Tibial nerve (tissue), 4 donors: ENCODE data around the gene RPS6KA5. TPM values are rescaled to one million over a fixed set of nuclear protein-coding genes. Genes with fewer than 3 reads are reported as not detected.
A peak's percentile ranks its signal among the peaks of the same experiment; 100 is the strongest.
"Not testable (repeated sequence)": the region's sequence is repeated elsewhere in the genome, so short reads cannot be mapped to it uniquely, and the experiment has no call there.

Experiments
- DNase-seq, 2 donors: peaks; one replicate each; pipeline ENCODE4 v3.0.0-alpha.2; 2019; ENCODE audit warnings: low spot score in 2 of 2
- H3K27ac ChIP-seq, 4 donors: fragments of 200-600 bp; sonication (generic) in 3 of 4; one replicate each; pipeline ENCODE4 v1.5.1; 2017 to 2019; ENCODE audit warnings: mild to moderate bottlenecking in 1 of 4
- H3K27me3 ChIP-seq, 2 donors: fragments of 200-600 bp; sonication (generic) in 1 of 2; one replicate each; pipeline versions ENCODE4 v1.5.1 to v1.6.0; 2017 to 2019
- H3K36me3 ChIP-seq, 3 donors: fragments of 200-600 bp; sonication (generic); one replicate each; pipeline ENCODE4 v1.5.1; 2018 to 2019
- H3K4me1 ChIP-seq, 4 donors: fragments of 200-600 bp; sonication (generic) in 3 of 4; one replicate each; pipeline ENCODE4 v1.5.1; 2017 to 2019
- H3K4me3 ChIP-seq, 4 donors: fragments of 200-600 bp; sonication (generic) in 3 of 4; one replicate each; pipeline ENCODE4 v1.5.1; 2017 to 2019; ENCODE audit warnings: mild to moderate bottlenecking in 1 of 4, moderate library complexity in 1 of 4
- H3K9me3 ChIP-seq, 4 donors: fragments of 200-600 bp; sonication (generic) in 3 of 4; one replicate each; pipeline ENCODE4 v1.5.1; 2017 to 2019
- CTCF ChIP-seq, 5 experiments: fragments of 200-600 bp in 3 of 5; fragments of 450-650 bp in 2 of 5; sonication (generic) in 3 of 5; IDR thresholded peaks; one replicate each; pipeline ENCODE4 v1.5.1; 2016 to 2019; ENCODE audit warnings: antibody characterized with exemption in 5 of 5, mild to moderate bottlenecking in 3 of 5, moderate library complexity in 2 of 5
- EP300 ChIP-seq, 2 donors: sonication (generic); formaldehyde crosslinking; IDR thresholded peaks; one replicate each; pipeline ENCODE4 v1.6.1; 2017; ENCODE audit warnings: antibody characterized with exemption in 2 of 2, mild to moderate bottlenecking in 1 of 2
- POLR2A ChIP-seq, 2 donors: fragments of 450-650 bp; IDR thresholded peaks; one replicate each; pipeline ENCODE4 v1.6.1; 2017; ENCODE audit warnings: antibody characterized with exemption in 2 of 2, mild to moderate bottlenecking in 2 of 2, moderate library complexity in 2 of 2
- WGBS, 2 donors: methylation state at CpG; one replicate each; pipeline ENCODE4 v1.1.5; 2018; 5-methylcytosine and 5-hydroxymethylcytosine counted together
- total RNA-seq, 4 donors: library from RNA; depleted of rRNA; stranded (reverse); fragments of >200 nt; gene quantifications; one replicate each; pipeline ENCODE4 v1.1.0, GENCODE V29; 2016

RPS6KA5 gene
- total RNA-seq, 4 donors from 2014 or later = 8.4 to 12.7 (median 10.1) TPM

- H3K4me1 ChIP-seq = peaks cover 0 to 6% (median 0%) of the 10 kb centered on the region in 4 donors
- no peak overlapping the region for H3K27ac ChIP-seq
- H3K36me3 ChIP-seq = no peaks in the 10 kb centered on the region
- no peaks in the 10 kb centered on the region for H3K27me3 ChIP-seq
- no peaks in the 10 kb centered on the region for H3K9me3 ChIP-seq
- H3K4me3 ChIP-seq = no peak overlapping the region
- no peak for DNase-seq
- 78 to 85% methylated on average over 3 of the region's 3 CpGs for WGBS, 2 donors
- TF ChIP-seq EP300 (IDR thresholded peaks at IDR 0.05) = no peak
- no peak for TF ChIP-seq CTCF (IDR thresholded peaks at IDR 0.05)
- no peak for TF ChIP-seq POLR2A (IDR thresholded peaks at IDR 0.05)
These were observed 216.1 kb downstream of the RPS6KA5 start for GRCh38 chr14:90844321-90844720.

GRCh38 chr14:90842726-90843125 is 217.7 kb downstream of the RPS6KA5 start:
- Histone ChIP-seq H3K27me3 (no peaks in the 10 kb centered on the region), H3K9me3 (no peaks in the 10 kb centered on the region), H3K4me1 (peaks cover 0 to 12% (median 4%) of the 10 kb centered on the region in 4 donors), H3K27ac (no peak overlapping the region), H3K36me3 (no peaks in the 10 kb centered on the region), H3K4me3 (no peak overlapping the region)
- TF ChIP-seq POLR2A (IDR thresholded peaks at IDR 0.05) = no peak
- no peak for TF ChIP-seq CTCF (IDR thresholded peaks at IDR 0.05)
- no peak for TF ChIP-seq EP300 (IDR thresholded peaks at IDR 0.05)
- no peak for DNase-seq
- WGBS, 2 donors = 50 to 52% methylated on average over 6 of the region's 6 CpGs

GRCh38 chr14:90840667-90841066 is 219.8 kb downstream of the RPS6KA5 start:
- DNase-seq, H3K27ac ChIP-seq, H3K36me3 ChIP-seq, H3K27me3 ChIP-seq, H3K9me3 ChIP-seq, H3K4me3 ChIP-seq: not testable (repeated sequence)
- H3K4me1 ChIP-seq = peaks cover 0 to 12% (median 4%) of the 10 kb centered on the region in 4 donors
- 95 to 96% methylated on average over 4 of the region's 4 CpGs for WGBS, 2 donors

GRCh38 chr14:90839889-90840266 is 220.6 kb downstream of the RPS6KA5 start:
- 86 to 88% methylated on average over 3 of the region's 3 CpGs for WGBS, 2 donors
- H3K4me3 ChIP-seq = no peak overlapping the region
- no peaks in the 10 kb centered on the region for H3K9me3 ChIP-seq
- peaks cover 0 to 12% (median 4%) of the 10 kb centered on the region in 4 donors for H3K4me1 ChIP-seq
- no peaks in the 10 kb centered on the region for H3K36me3 ChIP-seq
- no peaks in the 10 kb centered on the region for H3K27me3 ChIP-seq
- DNase-seq = no peak
- peak overlapping the region in 2 of 4 donors; percentile 71 to 81 for H3K27ac ChIP-seq
- TF ChIP-seq EP300 (IDR thresholded peaks at IDR 0.05) (no peak), POLR2A (IDR thresholded peaks at IDR 0.05) (no peak), CTCF (IDR thresholded peaks at IDR 0.05) (no peak)

GRCh38 chr14:90839024-90839888 is 221.2 kb downstream of the RPS6KA5 start:
- no peaks in the 10 kb centered on the region for H3K9me3 ChIP-seq

GRCh38 chr14:90838531-90838930 is 221.9 kb downstream of the RPS6KA5 start:
- not testable (repeated sequence) for H3K36me3 ChIP-seq, DNase-seq, H3K4me3 ChIP-seq, H3K9me3 ChIP-seq, H3K27me3 ChIP-seq
- H3K27ac ChIP-seq = peak overlapping the region in 2 of 4 donors; percentile 71 to 81
- 85 to 90% methylated on average over 8 of the region's 8 CpGs for WGBS, 2 donors
- H3K4me1 ChIP-seq = peaks cover 0 to 12% (median 4%) of the 10 kb centered on the region in 4 donors

More at GRCh38 chr14:90839024-90839888, 221.2 kb downstream of the RPS6KA5 start:
- H3K27ac ChIP-seq = peak overlapping the region; percentile 30 to 81 (median 60)
- H3K27me3 ChIP-seq = no peaks in the 10 kb centered on the region
- TF ChIP-seq POLR2A (IDR thresholded peaks at IDR 0.05) (no peak), CTCF (IDR thresholded peaks at IDR 0.05) (no peak), EP300 (IDR thresholded peaks at IDR 0.05) (peak; percentile 8 to 41)
- peak; percentile 40 to 43 for DNase-seq
- no peaks in the 10 kb centered on the region for H3K36me3 ChIP-seq
- 29 to 37% methylated on average over 10 of the region's 10 CpGs for WGBS, 2 donors
- H3K4me3 ChIP-seq = peak overlapping the region in 1 of 4 donors; percentile 31
- peaks cover 0 to 12% (median 4%) of the 10 kb centered on the region in 4 donors for H3K4me1 ChIP-seq
